GM18868 (cell line): Measurements from ENCODE around the gene FUCA2.

ENCODE experiments used
- ATAC-seq: cut with Tn5 transposase; IDR thresholded peaks from one replicate; pipeline ENCODE4 v1.9.1; 2021; ENCODE audit warnings: mild to moderate bottlenecking, moderate library complexity; ENCODE audit not compliant: unreplicated experiment

Gene FUCA2

GRCh38 chr6:143510991-143511891 is at the start of gene FUCA2:
TSS of gene FUCA2 (minus strand) at chr6:143511720. CDS start at chr6:143511634, 86 bp downstream.
- peak; percentile 59 for ATAC-seq

GRCh38 chr6:143561105-143561704 is 49.7 kb upstream of the FUCA2 start:
- ATAC-seq = no peak

- no peak for ATAC-seq
These were observed 47.6 kb upstream of the FUCA2 start for GRCh38 chr6:143559051-143559660.

- ATAC-seq = no peak
These were observed 45.0 kb upstream of the FUCA2 start for GRCh38 chr6:143556529-143556928.

GRCh38 chr6:143555582-143555981 is 44.1 kb upstream of the FUCA2 start:
- ATAC-seq = no peak

- peak; percentile 53 for ATAC-seq
These were observed 43.6 kb upstream of the FUCA2 start for GRCh38 chr6:143555071-143555492.

GRCh38 chr6:143553337-143553736 is 41.8 kb upstream of the FUCA2 start:
- ATAC-seq = no peak

GRCh38 chr6:143549949-143550268 is 38.4 kb upstream of the FUCA2 start:
- no peak for ATAC-seq

GRCh38 chr6:143549221-143549948 is 37.9 kb upstream of the FUCA2 start:
- ATAC-seq = peak; percentile 93

- ATAC-seq = no peak
These were observed 35.1 kb upstream of the FUCA2 start for GRCh38 chr6:143546599-143546998.

GRCh38 chr6:143545976-143546547 is 34.5 kb upstream of the FUCA2 start:
- ATAC-seq = no peak

GRCh38 chr6:143545165-143545564 is 33.6 kb upstream of the FUCA2 start:
- ATAC-seq = no peak

GRCh38 chr6:143544011-143544696 is 32.6 kb upstream of the FUCA2 start:
- ATAC-seq = no peak

GRCh38 chr6:143543435-143543834 is 31.9 kb upstream of the FUCA2 start:
- ATAC-seq = peak; percentile 37

GRCh38 chr6:143542888-143543287 is 31.4 kb upstream of the FUCA2 start:
- ATAC-seq = peak; percentile 18

GRCh38 chr6:143540192-143540591 is 28.7 kb upstream of the FUCA2 start:
- no peak for ATAC-seq

- ATAC-seq = no peak
These were observed 28.2 kb upstream of the FUCA2 start for GRCh38 chr6:143539734-143540133.

- ATAC-seq = peak; percentile 16
These were observed 27.6 kb upstream of the FUCA2 start for GRCh38 chr6:143539106-143539505.

GRCh38 chr6:143538374-143538773 is 26.9 kb upstream of the FUCA2 start:
- ATAC-seq = no peak
